Loucy (cell line): Measurements from ENCODE around the gene KRTDAP.

ENCODE experiments used
- CTCF ChIP-seq: fragments of 200-600 bp; sonication (generic); conservative IDR thresholded peaks from 2 replicates; pipeline ENCODE4 v1.5.1; 2014; ENCODE audit warnings: mild to moderate bottlenecking, antibody characterized with exemption, low read length
- EZH2phosphoT487 ChIP-seq: fragments of 200-600 bp; IDR thresholded peaks from 2 replicates; pipeline ENCODE4 v1.6.1; 2018; ENCODE audit warnings: antibody characterized with exemption, mild to moderate bottlenecking, moderate library complexity, borderline replicate concordance

- TF ChIP-seq CTCF (no peak), EZH2phosphoT487 (no peak)
Measured at GRCh38 chr19:35498984-35499527, 8.8 kb upstream of the KRTDAP start.
